Left lung (tissue), 10 donors: ENCODE results near the gene CRYM. TPM values are rescaled to one million over a fixed set of nuclear protein-coding genes. Genes with fewer than 3 reads are reported as not detected.

ENCODE experiments used
- ATAC-seq: fragments of 200-7000 bp; cut with Tn5 transposase; one replicate; pipeline ENCODE4 v1.9.1; 2020; ENCODE audit warnings: moderate library complexity
- DNase-seq, 4 donors: peaks; one replicate each; pipeline ENCODE4 v3.0.0-alpha.2; 2013 to 2020
- H3K27ac ChIP-seq, 2 donors: fragments of 200-600 bp; sonication (generic) in 1 of 2; one replicate each; pipeline versions ENCODE4 v1.5.0 to v1.8.0; 2020 to 2021
- H3K27me3 ChIP-seq, 2 donors: fragments of 200-600 bp; sonication (generic) in 1 of 2; one replicate each; pipeline versions ENCODE4 v1.5.0 to v1.8.0; 2020 to 2021
- H3K36me3 ChIP-seq, 2 donors: fragments of 200-600 bp; sonication (generic) in 1 of 2; one replicate each; pipeline versions ENCODE4 v1.5.0 to v1.8.0; 2020 to 2021
- H3K4me1 ChIP-seq, 2 donors: fragments of 200-600 bp; one replicate each; pipeline ENCODE4 v1.8.0; 2021
- H3K4me3 ChIP-seq, 2 donors: fragments of 200-600 bp; sonication (generic) in 1 of 2; one replicate each; pipeline versions ENCODE4 v1.5.0 to v1.8.0; 2020 to 2021; ENCODE audit warnings: mild to moderate bottlenecking in 1 of 2
- H3K9me3 ChIP-seq, 2 donors: fragments of 200-600 bp; sonication (generic) in 1 of 2; one replicate each; pipeline versions ENCODE4 v1.5.0 to v1.8.0; 2020 to 2021
- intact Hi-C, 2 donors: fragments of 100-400 bp; cut with DNase I; formaldehyde crosslinking; loops; one replicate each; pipeline versions ENCODE4 v1.11.2 to v1.14.2; 2022
- polyA plus RNA-seq, 6 donors: library from polyadenylated mRNA; unstranded; fragments of 120-200 nt; gene quantifications; one replicate each; pipeline ENCODE4 v1.2.1, GENCODE V29; 2013; ENCODE audit not compliant: insufficient read length in 6 of 6
- total RNA-seq, 2 donors: library from RNA; stranded (reverse); fragmentation: NEBNext Ultra II Directional; extraction: Animal tissue kit (Norgen Biotek cat#: 25700); gene quantifications; one replicate each; pipeline ENCODE4 v1.2.1, GENCODE V29; 2021
- TF ChIP-seq, protein P1 (sequence below), 2 donors: fragments of 200-600 bp; sonication (generic) in 1 of 2; IDR thresholded peaks; one replicate each; pipeline versions ENCODE4 v1.5.0 to v1.8.0; 2021; ENCODE audit warnings: antibody characterized with exemption in 2 of 2
- donor health status: DM: no; HTN: yes; CAD: no.
- donor health status: DM: no; HTN: no; CAD: no.

Gene CRYM
- total and polyA plus RNA-seq, 8 donors, result 0.74 to 9.0 (median 1.6) TPM

- no peak overlapping the region for H3K27ac ChIP-seq
- peaks cover 3 to 6% of the 10 kb centered on the region in 2 donors for H3K4me1 ChIP-seq
- TF ChIP-seq, protein P1, sequence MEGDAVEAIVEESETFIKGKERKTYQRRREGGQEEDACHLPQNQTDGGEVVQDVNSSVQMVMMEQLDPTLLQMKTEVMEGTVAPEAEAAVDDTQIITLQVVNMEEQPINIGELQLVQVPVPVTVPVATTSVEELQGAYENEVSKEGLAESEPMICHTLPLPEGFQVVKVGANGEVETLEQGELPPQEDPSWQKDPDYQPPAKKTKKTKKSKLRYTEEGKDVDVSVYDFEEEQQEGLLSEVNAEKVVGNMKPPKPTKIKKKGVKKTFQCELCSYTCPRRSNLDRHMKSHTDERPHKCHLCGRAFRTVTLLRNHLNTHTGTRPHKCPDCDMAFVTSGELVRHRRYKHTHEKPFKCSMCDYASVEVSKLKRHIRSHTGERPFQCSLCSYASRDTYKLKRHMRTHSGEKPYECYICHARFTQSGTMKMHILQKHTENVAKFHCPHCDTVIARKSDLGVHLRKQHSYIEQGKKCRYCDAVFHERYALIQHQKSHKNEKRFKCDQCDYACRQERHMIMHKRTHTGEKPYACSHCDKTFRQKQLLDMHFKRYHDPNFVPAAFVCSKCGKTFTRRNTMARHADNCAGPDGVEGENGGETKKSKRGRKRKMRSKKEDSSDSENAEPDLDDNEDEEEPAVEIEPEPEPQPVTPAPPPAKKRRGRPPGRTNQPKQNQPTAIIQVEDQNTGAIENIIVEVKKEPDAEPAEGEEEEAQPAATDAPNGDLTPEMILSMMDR (IDR thresholded peaks at IDR 0.05), result no peak
- peaks cover 0 to 4% of the 10 kb centered on the region in 2 donors for H3K27me3 ChIP-seq
- DNase-seq (no peak), ATAC-seq (no peak)
- H3K36me3 ChIP-seq, result no peaks in the 10 kb centered on the region
- H3K4me3 ChIP-seq, result no peak overlapping the region
- no peaks in the 10 kb centered on the region for H3K9me3 ChIP-seq
- intact Hi-C loops, result no loop called here
Measured at GRCh38 chr16:21223787-21224186, 54.3 kb downstream of the CRYM start.

DNA sequence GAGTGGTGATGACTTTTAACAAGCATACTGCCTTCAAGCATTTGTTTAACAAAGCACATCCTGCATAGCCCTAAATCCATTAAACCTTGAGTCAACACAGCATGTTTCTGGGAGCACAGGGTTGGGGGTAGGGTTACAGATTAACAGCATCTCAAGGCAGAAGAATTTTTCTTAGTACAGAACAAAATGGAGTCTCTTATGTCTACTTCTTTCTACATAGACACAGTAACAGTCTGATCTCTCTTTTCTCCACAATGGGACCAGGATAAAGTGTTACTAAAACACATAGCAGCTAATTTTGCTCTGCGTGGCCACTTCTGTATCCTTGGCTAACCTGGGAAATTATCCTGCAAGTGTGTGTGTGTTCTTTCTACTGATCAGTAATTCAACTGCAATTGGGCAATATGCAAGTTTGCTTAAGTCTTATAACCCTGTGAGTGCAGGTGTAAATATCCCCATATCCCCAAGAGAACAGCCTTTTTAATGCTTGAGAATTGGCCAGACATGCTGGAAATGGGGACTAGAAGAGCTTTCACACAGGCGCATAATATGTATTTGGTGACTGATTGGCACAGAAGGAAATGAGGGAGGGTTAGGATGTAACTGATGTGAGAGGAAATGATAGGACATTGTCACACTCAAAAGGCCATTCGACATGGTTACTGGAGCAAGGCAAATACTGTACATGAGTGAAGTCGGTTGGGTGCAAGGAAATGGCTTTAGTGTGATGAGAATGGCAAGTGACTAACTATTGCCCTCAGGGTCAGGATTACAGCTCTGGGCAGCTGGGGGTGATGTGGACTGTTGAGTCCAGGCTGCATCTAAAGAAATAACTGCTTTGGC, 55.4 kb downstream of the CRYM start:
- H3K27ac ChIP-seq, result peak overlapping the region in 1 of 2 donors; percentile 28

DNA sequence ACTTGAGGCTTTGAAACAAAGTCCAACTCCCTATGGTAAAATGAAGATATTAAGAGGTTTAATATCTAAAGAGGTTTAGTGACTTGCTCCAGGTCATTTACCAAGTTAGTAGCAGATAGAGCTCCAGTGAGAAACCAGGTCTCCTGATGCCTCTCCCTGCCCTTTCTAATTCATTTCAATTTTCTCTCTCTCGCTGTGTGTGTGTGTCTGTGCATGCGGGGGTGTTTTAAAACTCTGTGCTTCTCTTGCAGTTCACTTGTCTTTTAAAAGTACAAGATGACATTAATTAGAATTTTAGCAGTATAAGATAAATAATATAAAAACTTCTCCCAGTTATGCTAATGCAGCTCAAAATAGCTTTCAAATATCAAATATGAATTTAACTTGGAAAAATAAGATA, 58.5 kb downstream of the CRYM start:
- Histone ChIP-seq H3K4me1 (peaks cover 3 to 6% of the 10 kb centered on the region in 2 donors), H3K27me3 (peaks cover 0 to 10% of the 10 kb centered on the region in 2 donors), H3K4me3 (no peak overlapping the region), H3K27ac (no peak overlapping the region), H3K9me3 (no peaks in the 10 kb centered on the region), H3K36me3 (no peaks in the 10 kb centered on the region)
- ATAC-seq (no peak), DNase-seq (no peak)
- intact Hi-C loops, result no loop called here
- TF ChIP-seq, protein P1 (IDR thresholded peaks at IDR 0.05), result no peak

More for the DNA sequence above, 55.4 kb downstream of the CRYM start:
- Histone ChIP-seq H3K9me3 (no peaks in the 10 kb centered on the region), H3K27me3 (peaks cover 0 to 4% of the 10 kb centered on the region in 2 donors), H3K36me3 (no peaks in the 10 kb centered on the region), H3K4me3 (no peak overlapping the region), H3K4me1 (peaks cover 3 to 6% of the 10 kb centered on the region in 2 donors)
- DNase-seq (peak in 1 of 4 donors; percentile 27), ATAC-seq (peak; percentile 88)
- intact Hi-C loops, result no loop called here
- TF ChIP-seq, protein P1 (IDR thresholded peaks at IDR 0.05), result no peak

DNA sequence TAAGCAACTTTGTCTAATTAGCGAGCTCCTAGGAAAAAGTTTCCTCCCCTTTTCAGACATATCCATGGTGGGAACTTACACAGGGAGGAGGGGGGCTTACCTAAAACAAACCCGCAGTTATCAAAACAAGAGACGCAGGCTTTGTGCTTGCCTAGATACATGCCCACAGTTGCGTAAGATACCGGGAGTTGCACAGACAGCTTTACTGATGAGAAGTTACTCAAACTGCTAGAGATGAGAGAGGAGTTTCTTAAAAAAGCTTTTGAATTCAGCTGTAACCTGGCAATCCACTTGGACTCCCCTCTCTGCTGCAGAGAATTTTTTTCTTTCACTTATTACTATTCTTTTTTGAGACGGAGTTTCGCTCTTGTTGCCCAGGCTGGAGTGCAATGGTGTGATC, 59.9 kb downstream of the CRYM start:
- Histone ChIP-seq H3K9me3 (no peaks in the 10 kb centered on the region), H3K36me3 (no peaks in the 10 kb centered on the region), H3K27me3 (peaks cover 0 to 9% of the 10 kb centered on the region in 2 donors), H3K27ac (no peak overlapping the region), H3K4me1 (peaks cover 3 to 5% of the 10 kb centered on the region in 2 donors), H3K4me3 (no peak overlapping the region)
- TF ChIP-seq, protein P1 (IDR thresholded peaks at IDR 0.05), result no peak
- no peak for ATAC-seq
- intact Hi-C loops, result no loop called here
- DNase-seq, result no peak

DNA sequence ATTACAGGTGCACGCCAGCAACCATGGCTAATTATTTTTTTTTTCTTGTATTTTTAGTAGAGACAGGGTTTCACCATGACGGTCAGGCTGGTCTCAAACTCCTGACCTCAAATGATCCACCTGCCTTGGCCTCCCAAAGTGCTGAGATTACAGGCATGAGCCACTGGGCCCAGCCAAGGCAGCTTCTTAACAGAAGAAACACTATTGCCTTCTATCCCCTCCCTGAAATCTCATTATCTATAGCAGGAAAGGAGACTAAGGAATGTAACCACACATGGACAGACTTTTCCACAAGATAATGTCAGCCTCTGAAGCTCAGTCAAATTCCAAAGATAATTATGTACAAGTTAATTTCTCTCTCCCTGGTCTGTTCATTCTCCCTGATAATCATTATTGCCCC, 61.0 kb downstream of the CRYM start:
- Histone ChIP-seq H3K9me3 (no peaks in the 10 kb centered on the region), H3K4me1 (peaks cover 0 to 3% of the 10 kb centered on the region in 2 donors), H3K27ac (no peak overlapping the region), H3K4me3 (no peak overlapping the region), H3K27me3 (peaks cover 0 to 9% of the 10 kb centered on the region in 2 donors), H3K36me3 (no peaks in the 10 kb centered on the region)
- ATAC-seq (no peak), DNase-seq (no peak)
- intact Hi-C loops, result no loop called here
- TF ChIP-seq, protein P1 (IDR thresholded peaks at IDR 0.05), result no peak
